ENCODE measurements around the gene SYTL3. TPM values are rescaled to one million over a fixed set of nuclear protein-coding genes. Genes with fewer than 3 reads are reported as not detected.

Gene SYTL3
- 1.0 and 5.2 TPM in 2 replicates for total RNA-seq

GRCh38 chr6:158649289-158650143, at the start of gene SYTL3:
Gene SYTL3, plus strand, starts transcription at chr6:158650054. Its CDS starts 13,215 bp downstream, at chr6:158663269.

GRCh38 chr6:158644231-158645063, 5.4 kb upstream of the SYTL3 start, which contains the start of gene DYNLT1:
Gene DYNLT1, minus strand, starts transcription at chr6:158644743. Its CDS starts 35 bp downstream, at chr6:158644708.

Other genes starting within 250 kb of the SYTL3 start
- 41.7 and 75.2 TPM in 2 replicates for gene TMEM181, start 90.0 kb upstream of the SYTL3 start, total RNA-seq
- 62.5 and 79.8 TPM in 2 replicates for gene DYNLT1, start 5.3 kb upstream of the SYTL3 start, total RNA-seq
- 258 and 312 TPM in 2 replicates for gene EZR, start 169.3 kb downstream of the SYTL3 start, total RNA-seq

All from nasal cavity respiratory epithelium epithelial cell of viscerocranial mucosa (primary cell).